Esophagus (tissue), 2 donors: ENCODE data around the gene CHEK2. TPM values are rescaled to one million over a fixed set of nuclear protein-coding genes. Genes with fewer than 3 reads are reported as not detected.
A peak's percentile ranks its signal among the peaks of the same experiment; 100 is the strongest.
"Not testable (repeated sequence)": the region's sequence is repeated elsewhere in the genome, so short reads cannot be mapped to it uniquely, and the experiment has no call there.

Experiments
- H3K27ac ChIP-seq, 2 donors: one replicate each; pipeline ENCODE4 v1.5.1; 2013; ENCODE audit warnings: low read depth in 2 of 2, mild to moderate bottlenecking in 2 of 2, inconsistent platforms in 1 of 2, low read length in 1 of 2, moderate library complexity in 1 of 2
- H3K27me3 ChIP-seq, 2 donors: one replicate each; pipeline ENCODE4 v1.6.1; 2013; ENCODE audit warnings: low read length in 2 of 2, control low read depth in 1 of 2, mild to moderate bottlenecking in 1 of 2; ENCODE audit not compliant: insufficient read depth in 2 of 2, control insufficient read depth in 1 of 2
- H3K36me3 ChIP-seq, 2 donors: one replicate each; pipeline ENCODE4 v1.6.1; 2013; ENCODE audit warnings: low read length in 1 of 2; ENCODE audit not compliant: control insufficient read depth in 2 of 2, insufficient read depth in 2 of 2
- H3K4me1 ChIP-seq, 2 donors: one replicate each; pipeline ENCODE4 v1.6.1; 2013; ENCODE audit warnings: low read length in 1 of 2; ENCODE audit not compliant: control insufficient read depth in 2 of 2, insufficient read depth in 2 of 2
- H3K4me3 ChIP-seq, 2 donors: one replicate each; pipeline ENCODE4 v1.5.1; 2013; ENCODE audit warnings: low read length in 2 of 2, mild to moderate bottlenecking in 2 of 2, low read depth in 1 of 2, moderate library complexity in 1 of 2
- H3K9me3 ChIP-seq, 2 donors: one replicate each; pipeline ENCODE4 v1.6.1; 2013; ENCODE audit warnings: mild to moderate bottlenecking in 2 of 2, low read depth in 1 of 2, low read length in 1 of 2, moderate library complexity in 1 of 2; ENCODE audit not compliant: control insufficient read depth in 2 of 2, insufficient read depth in 1 of 2
- WGBS, 2 donors: extraction: QIAGEN DNeasy Blood & Tissue Kit; methylation state at CpG; one replicate each; pipeline ENCODE4 v1.1.7; 2013; 5-methylcytosine and 5-hydroxymethylcytosine counted together
- polyA plus RNA-seq, 2 donors: library from polyadenylated mRNA; stranded (reverse); fragments of 200-250 nt; gene quantifications; one replicate each; pipeline ENCODE4 v1.2.3, GENCODE V29; 2013
- donor health status: healthy with polysubstance abuse.
- donor health status: Bipolar disorder and iron deficiency.

CHEK2 gene
- polyA plus RNA-seq, 2 donors, result 11.2 to 14.8 TPM

- Histone ChIP-seq H3K36me3 (no peaks in the 10 kb centered on the region), H3K4me1 (no peaks in the 10 kb centered on the region), H3K4me3 (no peak overlapping the region), H3K9me3 (no peaks in the 10 kb centered on the region), H3K27ac (peak overlapping the region in 1 of 2 donors; percentile 39), H3K27me3 (no peaks in the 10 kb centered on the region)
- WGBS, 2 donors, result 48 to 65% methylated on average over 5 of the region's 5 CpGs
Observed at GRCh38 chr22:28771195-28771791, 29.7 kb upstream of the CHEK2 start.

GRCh38 chr22:28769394-28770085 lies 27.9 kb upstream of the CHEK2 start:
- no peak overlapping the region for H3K27ac ChIP-seq
- WGBS, 2 donors, result 92 to 95% methylated on average over 14 of the region's 14 CpGs
- no peaks in the 10 kb centered on the region for H3K36me3 ChIP-seq
- H3K4me3 ChIP-seq, result no peak overlapping the region
- no peaks in the 10 kb centered on the region for H3K9me3 ChIP-seq
- H3K4me1 ChIP-seq, result no peaks in the 10 kb centered on the region
- no peaks in the 10 kb centered on the region for H3K27me3 ChIP-seq

GRCh38 chr22:28768701-28769393 lies 27.2 kb upstream of the CHEK2 start:
- WGBS, 2 donors, result 86% methylated on average over 6 of the region's 6 CpGs
- no peak overlapping the region for H3K4me3 ChIP-seq

GRCh38 chr22:28766628-28767027 lies 25.0 kb upstream of the CHEK2 start:
- Histone ChIP-seq H3K36me3 (no peaks in the 10 kb centered on the region), H3K4me1 (no peaks in the 10 kb centered on the region), H3K4me3 (no peak overlapping the region), H3K27me3 (no peaks in the 10 kb centered on the region), H3K27ac (no peak overlapping the region), H3K9me3 (no peaks in the 10 kb centered on the region)
- WGBS, 2 donors, result 94 to 97% methylated on average over 3 of the region's 3 CpGs

More at GRCh38 chr22:28768701-28769393, 27.2 kb upstream of the CHEK2 start:
- no peaks in the 10 kb centered on the region for H3K36me3 ChIP-seq
- no peak overlapping the region for H3K27ac ChIP-seq
- no peaks in the 10 kb centered on the region for H3K9me3 ChIP-seq
- H3K27me3 ChIP-seq, result no peaks in the 10 kb centered on the region
- no peaks in the 10 kb centered on the region for H3K4me1 ChIP-seq

- not testable (repeated sequence) for H3K27me3 ChIP-seq, H3K36me3 ChIP-seq, H3K4me1 ChIP-seq, H3K9me3 ChIP-seq, H3K4me3 ChIP-seq, H3K27ac ChIP-seq
- WGBS, 2 donors, result 92 to 96% methylated on average over 4 of the region's 4 CpGs
Observed at GRCh38 chr22:28762000-28762399, 20.4 kb upstream of the CHEK2 start.

GRCh38 chr22:28761449-28761755 lies 19.8 kb upstream of the CHEK2 start:
- H3K4me3 ChIP-seq, result no peak overlapping the region
- H3K9me3 ChIP-seq, result no peaks in the 10 kb centered on the region
- no peaks in the 10 kb centered on the region for H3K36me3 ChIP-seq
- no peak overlapping the region for H3K27ac ChIP-seq
- H3K4me1 ChIP-seq, result no peaks in the 10 kb centered on the region
- 94 to 98% methylated on average over 10 of the region's 10 CpGs for WGBS, 2 donors
- H3K27me3 ChIP-seq, result no peaks in the 10 kb centered on the region

- no peaks in the 10 kb centered on the region for H3K4me1 ChIP-seq
- no peaks in the 10 kb centered on the region for H3K9me3 ChIP-seq
- no peaks in the 10 kb centered on the region for H3K27me3 ChIP-seq
- no peak overlapping the region for H3K4me3 ChIP-seq
- no peak overlapping the region for H3K27ac ChIP-seq
- H3K36me3 ChIP-seq, result no peaks in the 10 kb centered on the region
- WGBS, 2 donors, result 52 to 66% methylated on average over 3 of the region's 3 CpGs
Observed at GRCh38 chr22:28759861-28760560, 18.4 kb upstream of the CHEK2 start.

GRCh38 chr22:28754512-28754911 lies 12.9 kb upstream of the CHEK2 start:
- H3K9me3 ChIP-seq, H3K4me3 ChIP-seq, H3K4me1 ChIP-seq, H3K36me3 ChIP-seq, H3K27ac ChIP-seq, H3K27me3 ChIP-seq: not testable (repeated sequence)
- 98 to 99% methylated on average over 3 of the region's 3 CpGs for WGBS, 2 donors

- no peaks in the 10 kb centered on the region for H3K27me3 ChIP-seq
- no peaks in the 10 kb centered on the region for H3K9me3 ChIP-seq
- H3K4me3 ChIP-seq, result no peak overlapping the region
- 74 to 82% methylated on average over 6 of the region's 6 CpGs for WGBS, 2 donors
- no peaks in the 10 kb centered on the region for H3K4me1 ChIP-seq
- peaks cover 3 to 9% of the 10 kb centered on the region in 2 donors for H3K36me3 ChIP-seq
- no peak overlapping the region for H3K27ac ChIP-seq
Observed at GRCh38 chr22:28750471-28750881, 8.9 kb upstream of the CHEK2 start.
